Measurements from ENCODE around the gene KMO. TPM values are rescaled to one million over a fixed set of nuclear protein-coding genes. Genes with fewer than 3 reads are reported as not detected.

Gene KMO
- total RNA-seq, 2 donors from 2014 or later = 0.63 to 0.81 TPM

- TF ChIP-seq, protein P1, sequence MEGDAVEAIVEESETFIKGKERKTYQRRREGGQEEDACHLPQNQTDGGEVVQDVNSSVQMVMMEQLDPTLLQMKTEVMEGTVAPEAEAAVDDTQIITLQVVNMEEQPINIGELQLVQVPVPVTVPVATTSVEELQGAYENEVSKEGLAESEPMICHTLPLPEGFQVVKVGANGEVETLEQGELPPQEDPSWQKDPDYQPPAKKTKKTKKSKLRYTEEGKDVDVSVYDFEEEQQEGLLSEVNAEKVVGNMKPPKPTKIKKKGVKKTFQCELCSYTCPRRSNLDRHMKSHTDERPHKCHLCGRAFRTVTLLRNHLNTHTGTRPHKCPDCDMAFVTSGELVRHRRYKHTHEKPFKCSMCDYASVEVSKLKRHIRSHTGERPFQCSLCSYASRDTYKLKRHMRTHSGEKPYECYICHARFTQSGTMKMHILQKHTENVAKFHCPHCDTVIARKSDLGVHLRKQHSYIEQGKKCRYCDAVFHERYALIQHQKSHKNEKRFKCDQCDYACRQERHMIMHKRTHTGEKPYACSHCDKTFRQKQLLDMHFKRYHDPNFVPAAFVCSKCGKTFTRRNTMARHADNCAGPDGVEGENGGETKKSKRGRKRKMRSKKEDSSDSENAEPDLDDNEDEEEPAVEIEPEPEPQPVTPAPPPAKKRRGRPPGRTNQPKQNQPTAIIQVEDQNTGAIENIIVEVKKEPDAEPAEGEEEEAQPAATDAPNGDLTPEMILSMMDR (IDR thresholded peaks at IDR 0.05) = no peak
- no peaks in the 10 kb centered on the region for H3K27me3 ChIP-seq (replicated peaks; ENCODE audit: insufficient read depth)
- DNase-seq (ENCODE audit: low spot score) (no peak), ATAC-seq (ENCODE audit: insufficient number of reproducible peaks, low FRiP score, low read depth) (no peak)
- H3K4me3 ChIP-seq = no peak overlapping the region
- H3K9me3 ChIP-seq = no peaks in the 10 kb centered on the region
- no peaks in the 10 kb centered on the region for H3K36me3 ChIP-seq
- no peak overlapping the region for H3K27ac ChIP-seq
- H3K4me1 ChIP-seq (ENCODE audit: control insufficient read depth in 1 of 2, low read depth in 2 of 2) = no peaks in the 10 kb centered on the region
These were observed 82.4 kb downstream of the KMO start for GRCh38 chr1:241614572-241614971.

- TF ChIP-seq, protein P1 (IDR thresholded peaks at IDR 0.05) = no peak
- Histone ChIP-seq H3K9me3 (no peaks in the 10 kb centered on the region), H3K27ac (no peak overlapping the region), H3K27me3 (replicated peaks; ENCODE audit: insufficient read depth) (no peaks in the 10 kb centered on the region), H3K4me1 (ENCODE audit: control insufficient read depth in 1 of 2, low read depth in 2 of 2) (no peaks in the 10 kb centered on the region), H3K4me3 (no peak overlapping the region), H3K36me3 (no peaks in the 10 kb centered on the region)
- ATAC-seq (ENCODE audit: insufficient number of reproducible peaks, low FRiP score, low read depth) (no peak), DNase-seq (ENCODE audit: low spot score) (no peak)
These were observed 83.1 kb downstream of the KMO start for GRCh38 chr1:241615043-241615974.

- no peak for ATAC-seq (ENCODE audit: insufficient number of reproducible peaks, low FRiP score, low read depth)
- H3K9me3 ChIP-seq = no peaks in the 10 kb centered on the region
These were observed 85.2 kb downstream of the KMO start for GRCh38 chr1:241617426-241617825.

DNA sequence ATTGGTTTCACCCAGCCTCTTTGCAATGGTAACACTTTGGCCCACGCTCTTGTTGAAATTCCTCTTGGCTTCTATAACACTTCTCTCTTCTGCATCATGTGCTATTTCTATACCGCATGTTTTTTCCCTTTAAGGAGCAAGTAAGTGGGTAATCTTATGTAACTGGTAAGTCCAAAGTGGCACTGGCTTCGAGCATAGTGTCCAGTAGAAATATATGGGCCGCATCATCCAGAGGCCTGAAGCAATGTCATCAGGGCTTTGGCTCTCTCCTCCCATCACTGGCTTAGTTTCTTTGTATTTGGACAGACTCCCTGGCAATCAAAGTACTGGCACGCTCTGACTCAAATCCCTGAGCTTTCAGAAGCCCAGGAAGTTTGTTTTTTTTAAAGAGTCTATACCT, 90.5 kb downstream of the KMO start:
- H3K4me1 ChIP-seq (ENCODE audit: control insufficient read depth in 1 of 2, low read depth in 2 of 2) = no peaks in the 10 kb centered on the region
- no peaks in the 10 kb centered on the region for H3K9me3 ChIP-seq
- H3K36me3 ChIP-seq = no peaks in the 10 kb centered on the region
- no peak overlapping the region for H3K4me3 ChIP-seq
- ATAC-seq (ENCODE audit: insufficient number of reproducible peaks, low FRiP score, low read depth) (no peak), DNase-seq (ENCODE audit: low spot score) (no peak)
- H3K27me3 ChIP-seq (replicated peaks; ENCODE audit: insufficient read depth) = no peaks in the 10 kb centered on the region
- H3K27ac ChIP-seq = no peak overlapping the region
- TF ChIP-seq, protein P1 (IDR thresholded peaks at IDR 0.05) = no peak

More at GRCh38 chr1:241617426-241617825, 85.2 kb downstream of the KMO start:
- Histone ChIP-seq H3K27me3 (replicated peaks; ENCODE audit: insufficient read depth) (no peaks in the 10 kb centered on the region), H3K27ac (no peak overlapping the region), H3K4me3 (no peak overlapping the region), H3K36me3 (no peaks in the 10 kb centered on the region), H3K4me1 (ENCODE audit: control insufficient read depth in 1 of 2, low read depth in 2 of 2) (no peaks in the 10 kb centered on the region)
- no peak for DNase-seq (ENCODE audit: low spot score)
- TF ChIP-seq, protein P1 (IDR thresholded peaks at IDR 0.05) = no peak

GRCh38 chr1:241624935-241625334, 92.8 kb downstream of the KMO start:
- Histone ChIP-seq H3K4me3 (no peak overlapping the region), H3K27me3 (replicated peaks; ENCODE audit: insufficient read depth) (no peaks in the 10 kb centered on the region), H3K9me3 (no peaks in the 10 kb centered on the region), H3K27ac (no peak overlapping the region), H3K36me3 (no peaks in the 10 kb centered on the region), H3K4me1 (ENCODE audit: control insufficient read depth in 1 of 2, low read depth in 2 of 2) (no peaks in the 10 kb centered on the region)
- TF ChIP-seq, protein P1 (IDR thresholded peaks at IDR 0.05) = no peak
- DNase-seq (ENCODE audit: low spot score) (no peak), ATAC-seq (ENCODE audit: insufficient number of reproducible peaks, low FRiP score, low read depth) (no peak)
